Effector memory CD8-positive, alpha-beta T cell (primary cell): ENCODE measurements around the gene SLC46A3.
"Not testable (repeated sequence)": the region's sequence is repeated elsewhere in the genome, so short reads cannot be mapped to it uniquely, and the experiment has no call there.

ENCODE experiments used
- ATAC-seq: fragments of 150-1000 bp; cut with Tn5 transposase; replicated peaks from 2 replicates; pipeline ENCODE4 v1.10.0; 2021; ENCODE audit warnings: mild to moderate bottlenecking, moderate library complexity
- DNase-seq, 3 experiments: peaks; one replicate each; pipeline ENCODE4 v3.0.0; 2021
- H3K27ac Mint-ChIP-seq, 2 donors: one replicate each; pipeline ENCODE4 v1.8.0; 2022; ENCODE audit warnings: mild to moderate bottlenecking in 2 of 2, mixed read lengths in 2 of 2, moderate library complexity in 2 of 2
- H3K27me3 Mint-ChIP-seq, 2 donors: one replicate each; pipeline ENCODE4 v1.8.0; 2022; ENCODE audit warnings: mixed read lengths in 2 of 2
- H3K36me3 Mint-ChIP-seq: one replicate; pipeline ENCODE4 v1.8.0; 2022; ENCODE audit warnings: mild to moderate bottlenecking, moderate library complexity, mixed read lengths; ENCODE audit not compliant: insufficient read depth
- H3K4me1 Mint-ChIP-seq, 2 donors: one replicate each; pipeline ENCODE4 v1.8.0; 2022; ENCODE audit warnings: low read depth in 2 of 2, mixed read lengths in 2 of 2
- H3K4me3 Mint-ChIP-seq, 2 donors: one replicate each; pipeline ENCODE4 v1.8.0; 2022; ENCODE audit warnings: mild to moderate bottlenecking in 2 of 2, mixed read lengths in 2 of 2, moderate library complexity in 2 of 2
- H3K9me3 Mint-ChIP-seq, 2 donors: one replicate each; pipeline ENCODE4 v1.8.0; 2022; ENCODE audit warnings: mixed read lengths in 2 of 2

The SLC46A3 gene

DNA sequence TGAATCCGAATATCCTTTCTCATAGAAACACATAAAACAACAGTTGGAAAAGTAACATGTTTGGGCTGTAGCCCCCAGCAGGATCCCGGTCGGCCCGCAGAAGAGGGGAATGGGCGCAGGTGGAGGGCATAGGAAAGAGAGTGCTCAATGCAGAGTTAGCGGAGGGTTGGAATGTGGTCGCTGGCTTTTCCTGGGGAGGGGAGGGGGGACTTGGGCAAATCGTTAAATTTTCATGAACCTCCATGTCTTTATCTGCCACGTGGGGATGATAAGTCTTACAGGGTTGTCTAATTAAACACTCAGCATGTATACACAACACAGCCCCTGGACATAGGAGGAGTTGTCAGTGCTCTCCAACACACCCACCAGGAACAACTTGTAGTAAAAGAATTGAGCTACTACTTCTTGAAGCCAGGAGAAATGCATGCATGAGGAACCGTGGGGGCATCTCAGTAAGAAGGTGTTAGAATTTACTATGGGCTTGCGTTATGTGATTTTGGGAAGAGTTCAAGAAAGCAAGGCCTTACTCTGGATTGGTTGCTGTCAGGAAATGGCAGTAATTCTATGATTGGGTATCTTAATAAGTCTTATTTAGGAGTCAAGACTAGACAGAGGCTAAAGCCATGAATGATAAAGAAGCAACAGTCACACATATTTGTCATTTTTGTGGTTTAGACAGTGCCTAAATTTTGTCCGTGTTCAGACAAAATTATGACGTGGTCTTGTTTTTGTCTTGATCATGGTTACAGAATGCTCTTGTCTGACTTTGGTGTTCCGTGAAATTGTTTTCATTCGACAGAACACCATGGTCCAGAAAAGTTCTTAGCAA, 671 bp upstream of the SLC46A3 start:
- H3K27ac Mint-ChIP-seq = peak overlapping the region; percentile 93 to 96
- peak overlapping the region; percentile 92 to 99 for H3K4me3 Mint-ChIP-seq
- ATAC-seq (no peak), DNase-seq (no peak)
- H3K4me1 Mint-ChIP-seq = peaks cover 17 to 27% of the 10 kb centered on the region in 2 donors
- H3K9me3 Mint-ChIP-seq = no peaks in the 10 kb centered on the region
- H3K36me3 Mint-ChIP-seq = peaks cover 31% of the 10 kb centered on the region
- peaks cover 0 to 8% of the 10 kb centered on the region in 2 donors for H3K27me3 Mint-ChIP-seq

DNA sequence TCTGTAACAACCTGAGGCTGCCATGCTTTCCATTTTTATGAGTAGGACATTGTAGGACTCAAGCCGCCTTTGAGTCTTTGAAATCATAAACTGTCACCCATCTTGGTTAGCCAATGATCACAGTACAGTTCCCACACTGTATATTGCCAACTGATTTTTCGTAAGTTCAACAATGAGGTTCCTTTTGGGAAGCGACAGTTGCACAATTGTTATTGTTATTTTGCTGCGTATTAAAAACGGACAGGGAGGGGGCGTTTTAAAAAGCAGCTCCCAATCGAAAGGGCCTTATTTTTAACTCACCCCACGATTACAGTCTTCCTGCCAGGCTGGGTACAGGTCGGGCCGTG, 601 bp downstream of the SLC46A3 start:
- Mint-ChIP-seq H3K27ac (peak overlapping the region; percentile 93 to 96), H3K36me3 (peaks cover 35% of the 10 kb centered on the region), H3K4me1 (peaks cover 17 to 31% of the 10 kb centered on the region in 2 donors), H3K4me3 (peak overlapping the region; percentile 92 to 99), H3K27me3 (no peaks in the 10 kb centered on the region), H3K9me3 (no peaks in the 10 kb centered on the region)
- DNase-seq (no peak), ATAC-seq (peak; percentile 39)

DNA sequence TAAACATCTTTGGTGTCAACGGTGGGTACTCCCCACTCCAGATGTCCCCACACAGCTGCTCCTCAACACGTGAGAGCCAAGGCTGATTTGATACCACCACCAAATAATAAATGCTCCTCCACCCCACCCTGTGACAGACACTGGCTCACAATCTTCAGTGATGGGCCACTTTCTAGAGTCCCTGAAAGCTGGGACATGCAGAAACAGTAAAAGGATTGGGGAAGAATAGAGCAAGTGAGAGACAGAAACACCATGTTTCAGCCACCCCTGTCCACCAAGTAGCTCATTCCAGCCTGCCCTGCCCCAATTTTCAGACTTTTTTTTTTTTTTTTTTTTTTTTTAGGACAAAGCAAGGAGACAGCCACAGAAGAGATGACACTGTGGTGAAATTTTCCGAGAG, 1.6 kb downstream of the SLC46A3 start:
- H3K4me3 Mint-ChIP-seq = peak overlapping the region; percentile 92 to 99
- DNase-seq (no peak), ATAC-seq (no peak)
- peaks cover 17 to 36% of the 10 kb centered on the region in 2 donors for H3K4me1 Mint-ChIP-seq
- peak overlapping the region in 1 of 2 donors; percentile 73 for H3K27ac Mint-ChIP-seq
- H3K36me3 Mint-ChIP-seq = peaks cover 35% of the 10 kb centered on the region
- H3K27me3 Mint-ChIP-seq = no peaks in the 10 kb centered on the region
- no peaks in the 10 kb centered on the region for H3K9me3 Mint-ChIP-seq

DNA sequence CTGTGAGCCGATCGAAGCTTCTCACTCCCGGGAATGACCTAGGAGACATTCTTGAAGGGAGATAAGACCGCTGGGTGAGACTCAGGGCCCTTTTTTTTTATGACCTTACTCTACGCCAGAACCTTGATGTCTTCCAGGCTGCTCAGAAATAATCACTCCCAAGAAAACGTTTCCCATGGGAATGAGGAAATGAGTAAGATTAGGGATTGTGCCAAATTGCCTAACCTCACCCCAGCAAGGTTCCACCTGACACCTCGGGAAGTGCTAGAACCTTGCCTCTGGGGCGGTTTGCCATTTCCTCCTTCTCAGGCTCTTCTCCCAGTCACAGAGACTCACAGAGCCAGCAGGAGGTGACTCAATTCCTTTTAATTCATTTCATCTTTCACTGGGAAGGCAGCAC, 2.3 kb downstream of the SLC46A3 start:
- DNase-seq (no peak), ATAC-seq (no peak)
- H3K9me3 Mint-ChIP-seq = no peaks in the 10 kb centered on the region
- H3K27ac Mint-ChIP-seq = peak overlapping the region in 1 of 2 donors; percentile 73
- peaks cover 17 to 36% of the 10 kb centered on the region in 2 donors for H3K4me1 Mint-ChIP-seq
- peaks cover 35% of the 10 kb centered on the region for H3K36me3 Mint-ChIP-seq
- peak overlapping the region in 1 of 2 donors; percentile 99 for H3K4me3 Mint-ChIP-seq
- no peaks in the 10 kb centered on the region for H3K27me3 Mint-ChIP-seq

DNA sequence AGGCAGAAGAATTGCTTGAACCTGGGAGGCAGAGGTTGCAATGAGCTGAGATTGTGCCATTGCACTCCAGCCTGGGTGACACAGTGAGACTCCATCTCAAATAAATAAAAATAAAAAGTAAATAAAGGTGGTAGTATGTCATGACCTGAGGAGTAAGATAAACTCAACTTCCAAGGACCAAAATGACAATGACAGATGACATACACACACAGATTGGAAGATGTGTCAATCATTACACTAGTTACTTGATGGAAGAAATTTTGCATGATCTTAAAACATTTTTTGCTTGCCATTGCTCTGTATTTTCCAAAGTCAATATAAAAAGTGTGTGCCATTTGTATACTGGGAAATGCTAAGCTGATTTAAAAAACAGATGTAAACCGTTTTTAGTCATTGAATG, 4.1 kb downstream of the SLC46A3 start:
- peaks cover 31% of the 10 kb centered on the region for H3K36me3 Mint-ChIP-seq
- H3K27me3 Mint-ChIP-seq = no peaks in the 10 kb centered on the region
- ATAC-seq (no peak), DNase-seq (no peak)
- peaks cover 17 to 36% of the 10 kb centered on the region in 2 donors for H3K4me1 Mint-ChIP-seq
- no peak overlapping the region for H3K4me3 Mint-ChIP-seq
- H3K27ac Mint-ChIP-seq = no peak overlapping the region
- H3K9me3 Mint-ChIP-seq = no peaks in the 10 kb centered on the region

DNA sequence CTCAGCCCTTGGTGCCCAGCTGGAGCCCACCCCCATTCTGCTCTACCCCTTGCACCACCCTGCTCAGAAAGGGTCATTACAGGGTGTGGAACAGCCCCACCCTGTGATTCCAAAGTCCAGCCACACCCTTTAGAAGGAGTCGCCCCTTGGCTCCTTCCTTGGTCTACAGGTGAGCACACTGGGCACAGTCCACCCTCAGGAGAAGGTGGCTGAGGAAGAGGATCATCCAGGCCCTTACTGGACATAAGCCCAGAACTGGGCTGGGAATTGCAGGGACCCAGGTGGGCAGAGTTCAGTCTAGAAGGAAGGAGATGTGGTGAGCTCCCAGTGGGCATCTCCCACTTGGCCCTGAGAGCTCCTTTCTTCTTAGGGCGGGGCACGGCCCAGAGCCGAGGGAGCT, 8.6 kb downstream of the SLC46A3 start:
- Mint-ChIP-seq H3K4me1 (peaks cover 2 to 20% of the 10 kb centered on the region in 2 donors), H3K9me3 (no peaks in the 10 kb centered on the region), H3K4me3 (no peak overlapping the region), H3K27me3 (no peaks in the 10 kb centered on the region), H3K27ac (peak overlapping the region in 1 of 2 donors; percentile 64), H3K36me3 (peaks cover 18% of the 10 kb centered on the region)
- ATAC-seq (no peak), DNase-seq (no peak)

DNA sequence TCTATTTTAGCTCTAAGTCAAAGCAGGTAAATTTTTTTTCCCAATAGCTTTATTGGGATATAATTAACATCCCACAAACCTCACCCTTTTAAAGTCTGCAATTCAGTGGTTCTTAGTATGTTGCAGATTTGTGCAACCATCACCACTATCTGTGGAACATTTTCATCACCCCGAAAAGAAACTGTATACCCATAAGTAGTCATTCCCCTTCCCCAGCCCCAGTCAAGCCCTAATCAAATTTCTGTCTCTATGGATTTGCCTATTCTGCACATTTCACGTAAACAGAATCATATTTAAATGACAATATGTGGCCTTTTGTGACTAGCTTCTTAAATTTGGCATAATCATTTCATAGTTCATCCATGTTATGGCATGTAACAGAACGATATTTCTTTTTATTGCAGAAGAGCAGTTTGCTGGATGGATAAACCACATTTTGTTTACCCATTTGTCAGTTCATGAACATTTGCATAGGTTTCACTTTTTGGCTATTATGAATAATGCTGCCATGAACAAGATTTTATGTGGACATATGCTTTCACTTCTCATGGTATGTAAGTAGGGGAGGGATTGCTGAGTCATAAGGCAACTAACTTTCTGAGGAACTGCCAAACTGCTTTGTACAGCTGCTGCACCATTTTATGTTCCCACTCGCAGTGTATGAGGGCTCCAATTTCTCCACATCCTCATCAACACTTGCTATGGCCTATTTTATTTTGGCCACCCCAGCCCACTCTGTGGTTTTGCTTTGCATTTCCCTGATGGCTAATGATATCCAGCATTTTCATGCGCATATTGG, 10.9 kb downstream of the SLC46A3 start:
- no peak for DNase-seq
- Mint-ChIP-seq H3K4me1 (peaks cover 2 to 9% of the 10 kb centered on the region in 2 donors), H3K4me3 (no peak overlapping the region), H3K36me3 (peaks cover 11% of the 10 kb centered on the region), H3K27me3 (no peaks in the 10 kb centered on the region), H3K27ac (peak overlapping the region in 1 of 2 donors; percentile 49), H3K9me3 (no peaks in the 10 kb centered on the region)
- ATAC-seq = no peak

DNA sequence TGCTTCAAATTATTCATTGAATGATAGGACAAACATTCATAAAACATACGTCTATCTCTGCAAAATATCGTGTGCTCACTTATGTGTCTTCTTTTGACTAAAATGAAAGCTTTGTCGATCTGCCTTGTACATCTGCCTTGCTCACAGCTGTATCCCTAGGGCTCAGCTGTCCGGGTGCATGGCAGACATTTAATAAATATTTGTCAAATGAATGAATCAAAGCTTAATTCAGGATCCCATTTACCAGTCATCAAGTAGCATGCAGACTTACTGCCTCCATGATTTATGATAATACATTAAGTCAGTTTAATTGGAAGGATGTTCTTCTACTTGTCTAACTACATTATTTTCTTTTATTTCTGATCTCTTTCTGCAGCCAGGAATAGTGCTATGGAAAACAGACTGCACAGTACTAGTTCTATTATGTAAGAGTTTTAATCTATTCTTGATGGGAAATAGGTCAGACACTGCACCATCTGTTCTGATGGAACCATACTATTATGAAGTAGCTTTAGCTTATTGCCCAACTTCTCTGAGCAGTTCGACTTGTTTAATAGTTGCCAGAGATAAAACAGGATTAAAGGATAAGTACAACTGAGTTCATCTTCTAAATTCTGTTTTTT, 13.2 kb downstream of the SLC46A3 start:
- ATAC-seq (no peak), DNase-seq (no peak)
- Mint-ChIP-seq H3K27me3 (no peaks in the 10 kb centered on the region), H3K36me3 (peaks cover 33% of the 10 kb centered on the region), H3K9me3 (no peaks in the 10 kb centered on the region), H3K4me1 (peaks cover 2 to 7% of the 10 kb centered on the region in 2 donors), H3K4me3 (no peak overlapping the region), H3K27ac (no peak overlapping the region)

DNA sequence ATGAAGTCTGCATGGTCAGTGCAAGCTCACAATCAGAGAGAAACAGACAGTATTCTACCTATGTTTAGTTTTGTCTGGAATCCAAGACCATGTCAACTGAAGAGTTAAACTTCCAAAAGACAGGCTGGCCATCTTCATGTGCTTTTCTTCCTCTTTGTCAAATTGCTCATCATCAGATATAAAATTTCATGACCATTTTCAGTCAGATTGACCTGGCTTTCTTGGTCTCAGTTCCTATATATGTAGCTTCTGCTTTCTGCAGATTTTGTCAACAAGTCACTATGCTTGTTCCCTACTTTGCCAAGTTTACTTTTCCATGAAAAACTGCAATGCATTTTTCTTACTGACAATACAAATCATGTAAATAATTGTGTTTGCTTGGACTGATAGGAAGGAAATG, 13.9 kb downstream of the SLC46A3 start:
- peaks cover 2 to 7% of the 10 kb centered on the region in 2 donors for H3K4me1 Mint-ChIP-seq
- H3K9me3 Mint-ChIP-seq = no peaks in the 10 kb centered on the region
- H3K27ac Mint-ChIP-seq = no peak overlapping the region
- H3K36me3 Mint-ChIP-seq = peaks cover 39% of the 10 kb centered on the region
- no peak for DNase-seq
- H3K4me3 Mint-ChIP-seq = no peak overlapping the region
- no peak for ATAC-seq
- no peaks in the 10 kb centered on the region for H3K27me3 Mint-ChIP-seq

DNA sequence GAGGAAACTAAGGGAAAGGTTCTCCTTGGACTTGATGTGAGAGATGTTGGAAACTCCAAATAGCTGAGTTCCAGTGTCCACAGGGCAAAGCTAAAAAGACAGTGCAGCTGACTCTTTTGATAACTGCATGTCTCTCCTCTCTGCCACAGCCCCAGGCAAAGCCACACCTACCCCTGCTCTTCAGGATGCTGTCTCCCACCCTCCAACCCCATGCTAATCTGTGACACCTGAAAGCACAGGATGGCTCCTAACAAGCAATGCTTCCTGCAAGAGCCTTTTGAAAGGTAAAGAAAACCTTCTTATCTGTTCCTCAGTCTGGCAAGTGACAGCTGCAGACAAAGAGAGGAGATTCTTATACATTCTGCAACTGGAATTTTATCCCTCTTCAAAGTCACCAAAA, 14.5 kb downstream of the SLC46A3 start:
- Mint-ChIP-seq H3K4me3 (no peak overlapping the region), H3K36me3 (peaks cover 45% of the 10 kb centered on the region), H3K9me3 (no peaks in the 10 kb centered on the region), H3K27ac (no peak overlapping the region), H3K27me3 (no peaks in the 10 kb centered on the region), H3K4me1 (peaks cover 2 to 7% of the 10 kb centered on the region in 2 donors)
- no peak for ATAC-seq
- DNase-seq = no peak

DNA sequence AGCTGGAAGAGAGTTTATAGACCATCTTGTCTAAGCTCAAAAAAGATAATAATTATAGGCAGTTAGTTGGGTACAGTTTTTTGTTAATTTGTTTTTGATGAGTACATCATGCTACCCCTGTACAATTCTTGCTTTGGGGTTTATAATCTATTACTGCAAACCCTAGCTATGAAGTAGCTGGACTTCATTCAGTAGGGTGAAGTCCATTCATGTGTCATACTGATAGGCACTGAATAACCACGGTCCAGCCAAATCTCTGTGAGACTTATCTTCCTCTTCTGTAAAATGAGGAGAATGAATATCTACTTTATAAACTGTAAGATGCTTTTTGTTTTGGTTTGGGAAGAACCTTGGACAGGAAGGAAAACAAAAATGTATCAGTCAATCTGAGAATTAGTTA, 19.5 kb downstream of the SLC46A3 start:
- Mint-ChIP-seq H3K36me3 (peaks cover 41% of the 10 kb centered on the region), H3K4me3 (no peak overlapping the region), H3K9me3 (no peaks in the 10 kb centered on the region), H3K27me3 (no peaks in the 10 kb centered on the region), H3K4me1 (no peaks in the 10 kb centered on the region), H3K27ac (peak overlapping the region in 1 of 2 donors; percentile 14)
- DNase-seq (no peak), ATAC-seq (no peak)

DNA sequence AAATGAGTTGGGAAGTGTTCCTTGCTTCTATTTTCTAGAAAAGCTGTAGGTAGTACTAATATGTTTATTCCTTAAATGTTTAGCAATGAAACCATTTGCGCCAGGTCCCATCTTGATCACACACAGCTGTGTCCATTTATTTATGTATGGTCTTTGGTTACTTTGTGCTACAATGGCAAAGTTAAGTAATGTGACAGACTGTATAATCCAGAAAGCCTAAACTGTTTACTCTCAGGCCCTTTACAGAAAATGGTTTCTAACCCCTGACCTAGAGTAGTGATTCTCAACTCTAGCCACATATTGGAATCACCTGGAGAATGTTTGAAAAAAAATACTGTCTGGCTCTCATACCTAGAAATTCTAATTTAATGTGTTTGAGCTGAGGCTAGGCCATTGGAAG, 21.3 kb downstream of the SLC46A3 start:
- no peaks in the 10 kb centered on the region for H3K4me1 Mint-ChIP-seq
- no peak overlapping the region for H3K4me3 Mint-ChIP-seq
- ATAC-seq (no peak), DNase-seq (no peak)
- H3K27me3 Mint-ChIP-seq = no peaks in the 10 kb centered on the region
- H3K9me3 Mint-ChIP-seq = no peaks in the 10 kb centered on the region
- H3K27ac Mint-ChIP-seq = no peak overlapping the region
- peaks cover 35% of the 10 kb centered on the region for H3K36me3 Mint-ChIP-seq

DNA sequence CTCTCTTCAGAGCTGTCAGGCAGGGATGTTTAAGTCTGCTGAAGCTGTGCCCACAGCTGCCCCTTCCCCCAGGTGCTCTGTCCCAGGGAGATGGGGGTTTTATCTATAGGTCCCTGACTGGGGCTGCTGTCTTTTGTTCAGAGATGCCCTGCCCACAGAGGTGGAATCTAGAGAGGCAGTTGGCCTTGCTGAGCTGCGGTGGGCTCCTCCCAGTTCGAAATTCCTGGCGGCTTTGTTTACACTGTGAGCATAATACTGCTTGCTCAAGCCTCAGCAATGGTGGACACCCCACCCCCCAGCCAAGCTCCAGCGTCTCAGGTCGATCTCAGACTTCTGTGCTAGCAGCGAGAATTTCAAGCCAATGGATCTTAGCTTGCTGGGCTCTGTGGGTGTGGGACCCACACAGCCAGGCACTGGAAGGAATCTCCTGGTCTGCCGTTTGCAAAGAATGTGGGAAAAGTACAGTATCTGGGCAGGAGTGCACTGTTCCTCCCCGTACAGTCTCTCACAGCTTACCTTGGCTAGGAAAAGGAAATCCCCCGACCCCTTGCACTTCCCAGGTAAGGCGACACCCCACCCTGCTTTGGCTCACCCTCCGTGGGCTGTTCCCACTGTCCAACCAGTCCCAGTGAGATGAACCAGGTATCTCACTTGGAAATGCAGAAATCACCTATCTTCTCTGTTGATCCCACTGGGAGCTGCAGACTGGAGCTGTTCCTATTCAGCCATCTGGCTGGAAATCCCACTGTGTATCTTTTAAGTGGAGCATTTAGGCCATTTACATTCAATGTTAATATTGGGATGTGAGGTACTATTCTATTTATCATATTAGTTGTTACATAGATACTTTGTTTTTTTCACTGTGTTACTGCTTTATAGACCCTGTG, 24.9 kb downstream of the SLC46A3 start:
- ATAC-seq, H3K4me1 Mint-ChIP-seq, DNase-seq, H3K27ac Mint-ChIP-seq, H3K4me3 Mint-ChIP-seq, H3K27me3 Mint-ChIP-seq, H3K36me3 Mint-ChIP-seq: not testable (repeated sequence)
- peaks cover 0 to 10% of the 10 kb centered on the region in 2 donors for H3K9me3 Mint-ChIP-seq
